ENCODE measurements around the gene MAD1L1.

DNA sequence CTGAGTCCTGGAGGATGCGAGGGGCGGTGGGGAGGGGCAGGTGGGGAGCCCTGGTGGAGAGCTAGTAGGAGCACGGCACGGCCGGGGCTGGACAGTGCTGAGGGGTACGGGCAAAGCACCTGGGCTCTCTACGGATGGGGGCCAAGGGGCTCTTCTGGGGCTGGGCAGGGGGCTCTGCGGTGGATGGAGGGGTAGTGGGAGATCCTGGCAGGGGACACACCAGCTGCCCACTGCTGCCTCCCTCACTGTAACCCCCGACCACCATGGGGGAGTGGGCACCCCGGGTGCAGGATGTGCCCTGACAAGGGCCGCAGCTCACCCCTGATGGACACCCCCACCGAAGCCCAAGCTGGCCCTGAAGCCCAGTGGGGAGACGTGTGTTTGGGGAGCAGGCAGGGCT is 359.3 kb downstream of the MAD1L1 start:
- TF ChIP-seq CTCF (IDR thresholded peaks at IDR 0.05; ENCODE audit: borderline replicate concordance, extremely low read depth, low read length, poor library complexity, severe bottlenecking): no peak
- TF ChIP-seq EZH2 (IDR thresholded peaks at IDR 0.05; ENCODE audit: borderline replicate concordance, low read depth, low read length, severe bottlenecking): no peak

All from DND-41 (cell line).